K562 (cell line): ENCODE measurements around the gene ABLIM2. TPM values are rescaled to one million over a fixed set of nuclear protein-coding genes. Genes with fewer than 3 reads are reported as not detected.

Source experiments
- ATAC-seq: fragments of 200-7000 bp; cut with Tn5 transposase; 3 replicates; pipeline ENCODE4 v1.9.1; 2020; ENCODE audit warnings: moderate library complexity
- BruUV-seq: library from RNA; stranded (reverse); fragments of 400-500 nt; replicated peaks from 2 replicates; lab custom pipeline; 2021; lab: Mats Ljungman, UMichigan
- CTCF ChIA-PET: fragments of 300-600 bp; formaldehyde crosslinking; extraction: SDS; loops from one replicate; lab custom pipeline; 2021; ENCODE audit warnings: low intra/inter-chr PET ratio; lab: Yijun Ruan, JAX
- POLR2A ChIA-PET: fragments of 300-600, 350-650 bp; sonication (Branson Sonifier 250); formaldehyde crosslinking; extraction: SDS; loops from one replicate; lab custom pipeline; 2021; ENCODE audit warnings: antibody characterized with exemption, inconsistent platforms; lab: Yijun Ruan, JAX
- DNase-seq, 4 experiments: peaks; one replicate each; pipeline versions ENCODE4 v3.0.0 to v3.0.0-alpha.2; 2011 to 2018; ENCODE audit warnings: low spot score in 3 of 4, mixed read lengths in 3 of 4; ENCODE audit errors: extremely low read depth in 1 of 4
- FAIRE-seq: peaks from 2 replicates; lab custom pipeline; 2011; peaks lifted over from hg19 to GRCh38; lab: Jason Lieb, UNC
- H2AFZ ChIP-seq: 2 replicates; pipeline ENCODE4 v1.6.0; 2011; ENCODE audit warnings: low read depth, low read length, control low read depth, inconsistent platforms
- H3K27ac ChIP-seq: fragments of 200-600 bp; 3 replicates; pipeline ENCODE4 v1.8.0; 2011; ENCODE audit warnings: low read depth, mild to moderate bottlenecking, control low read depth, inconsistent platforms, low read length, moderate library complexity, mixed read lengths; ENCODE audit errors: extremely low read depth
- H3K27me3 ChIP-seq, 2 experiments: fragments of 300-600 bp in 1 of 2; 2 replicates in 1 of 2; 3 replicates in 1 of 2; pipeline versions ENCODE4 v1.6.0 to v1.8.0; 2011; ENCODE audit warnings: inconsistent platforms in 2 of 2, low read length in 2 of 2, mild to moderate bottlenecking in 1 of 2, mixed read lengths in 1 of 2, moderate library complexity in 1 of 2; ENCODE audit not compliant: control insufficient read depth in 2 of 2, insufficient read depth in 2 of 2
- H3K36me3 ChIP-seq: fragments of 300-600 bp; 3 replicates; pipeline ENCODE4 v1.8.0; 2011; ENCODE audit warnings: mild to moderate bottlenecking, low read length, inconsistent platforms; ENCODE audit not compliant: control insufficient read depth, insufficient read depth
- H3K4me1 ChIP-seq, 2 experiments: fragments of 200-600 bp in 1 of 2; replicated peaks in 1 of 2; 2 replicates in 1 of 2; 3 replicates in 1 of 2; pipeline versions ENCODE4 v1.5.1 to v1.8.0; 2011; ENCODE audit warnings: inconsistent platforms in 2 of 2, low read length in 2 of 2, mild to moderate bottlenecking in 1 of 2, mixed read lengths in 1 of 2, moderate library complexity in 1 of 2; ENCODE audit not compliant: control insufficient read depth in 2 of 2, insufficient read depth in 2 of 2
- H3K4me2 ChIP-seq: 2 replicates; pipeline ENCODE4 v1.6.1; 2011; ENCODE audit warnings: low read length, control low read depth, inconsistent platforms, mixed read lengths; ENCODE audit not compliant: insufficient read depth
- H3K4me3 ChIP-seq: fragments of 200-600 bp; sonication (generic), shearing (Covaris generic); 2 replicates; pipeline ENCODE4 v1.5.1; 2016; ENCODE audit warnings: control low read depth, inconsistent platforms
- H3K79me2 ChIP-seq: fragments of 200-600 bp; 3 replicates; pipeline ENCODE4 v1.8.0; 2011; ENCODE audit warnings: low read length, inconsistent platforms; ENCODE audit not compliant: control insufficient read depth, insufficient read depth
- H3K9ac ChIP-seq, 2 experiments: 2 replicates each; pipeline versions ENCODE4 v1.6.0 to v1.6.1; 2011; ENCODE audit warnings: low read depth in 2 of 2, low read length in 2 of 2, control low read depth in 1 of 2, inconsistent platforms in 1 of 2, mild to moderate bottlenecking in 1 of 2, mixed read lengths in 1 of 2; ENCODE audit not compliant: insufficient read depth in 1 of 2
- H3K9me1 ChIP-seq: one replicate; pipeline ENCODE4 v1.6.0; 2011; ENCODE audit warnings: inconsistent platforms, mild to moderate bottlenecking, low read length, moderate library complexity; ENCODE audit not compliant: control insufficient read depth, insufficient read depth
- H3K9me3 ChIP-seq: replicated peaks from 2 replicates; pipeline ENCODE4 v1.5.1; 2011; ENCODE audit warnings: low read depth, low read length, inconsistent platforms; ENCODE audit not compliant: control insufficient read depth, insufficient read depth
- H4K20me1 ChIP-seq: replicated peaks from 2 replicates; pipeline ENCODE4 v1.6.1; 2011; ENCODE audit warnings: low read length, inconsistent platforms, mixed read lengths; ENCODE audit not compliant: control insufficient read depth, insufficient read depth
- E2F4 ChIP-seq: sonication (generic); formaldehyde crosslinking; IDR thresholded peaks from 2 replicates; pipeline ENCODE4 v1.8.0; 2022; ENCODE audit warnings: mild to moderate bottlenecking, low read depth, missing genetic modification reagents
- GTF2E2 ChIP-seq: fragments of 200-800 bp; sonication (Bioruptor generic); IDR thresholded peaks from 2 replicates; pipeline ENCODE4 v1.6.1; 2016; ENCODE audit warnings: missing genetic modification characterization, missing compliant biosample characterization
- KDM1A ChIP-seq, 2 experiments: fragments of 450-650 bp; IDR thresholded peaks; 2 replicates each; pipeline ENCODE4 v1.6.1; 2016; ENCODE audit warnings: mild to moderate bottlenecking in 2 of 2
- NFYB ChIP-seq: IDR thresholded peaks from 2 replicates; pipeline ENCODE4 v1.6.1; 2011; ENCODE audit warnings: mild to moderate bottlenecking, moderate library complexity; ENCODE audit not compliant: insufficient read length; ENCODE audit errors: extremely low read depth
- RBM14 ChIP-seq: fragments of 200-400 bp; formaldehyde crosslinking; IDR thresholded peaks from 2 replicates; pipeline ENCODE4 v1.6.1; 2018; ENCODE audit warnings: low read depth, mild to moderate bottlenecking, low read length, moderate library complexity, borderline replicate concordance; ENCODE audit not compliant: insufficient read depth
- RBM25 ChIP-seq: fragments of 200-400 bp; formaldehyde crosslinking; IDR thresholded peaks from 2 replicates; pipeline ENCODE4 v1.6.1; 2018; ENCODE audit warnings: low read length, low read depth, moderate library complexity; ENCODE audit not compliant: severe bottlenecking
- ZFP36 ChIP-seq: fragments of 150-350 bp; IDR thresholded peaks from 2 replicates; pipeline ENCODE4 v1.6.1; 2018; ENCODE audit warnings: low read length, low read depth; ENCODE audit not compliant: partially characterized antibody
- ZNF695 ChIP-seq: fragments of 450-650 bp; formaldehyde crosslinking; IDR thresholded peaks from 2 replicates; pipeline ENCODE4 v1.4.0; 2020; ENCODE audit warnings: mild to moderate bottlenecking, moderate library complexity
- WGBS: fragments of 100-300 bp; shearing (Covaris generic); methylation state at CpG from one replicate; pipeline ENCODE4 v1.1.6; 2016; ENCODE audit warnings: low coverage, mixed read lengths; ENCODE audit not compliant: insufficient coverage; ENCODE audit errors: missing lambda C conversion rate; 5-methylcytosine and 5-hydroxymethylcytosine counted together
- in situ Hi-C: fragments of 300-500 bp; cut with MboI; formaldehyde crosslinking; loops from 4 replicates; pipeline ENCODE4 v1.15.0; 2018; ENCODE audit warnings: inconsistent platforms, mixed read lengths
- intact Hi-C: fragments of 100-400 bp; cut with micrococcal nuclease; formaldehyde crosslinking; loops from 2 replicates; pipeline ENCODE4 v1.14.2; 2022
- polyA plus RNA-seq, 8 experiments: library from polyadenylated mRNA; depleted of rRNA in 4 of 8; stranded (reverse) in 5 of 8; unstranded in 3 of 8; fragments of >200 nt; fragmentation: Nextera tagmentation in 2 of 8; fragmentation: Illumina TruSeq in 1 of 8; extraction: Ambion mirVana in 2 of 8; extraction: Trizol in 1 of 8; gene quantifications; 2 replicates each; pipeline versions ENCODE4 v1.2.1 to v1.2.3, GENCODE V29; 2011 to 2014; ENCODE audit warnings: inconsistent platforms in 1 of 8, missing spikeins in 1 of 8
- total RNA-seq, 7 experiments: library from RNA; depleted of rRNA in 6 of 7; stranded (reverse); fragments of >200 nt in 6 of 7; fragmentation: Illumina TruSeq in 2 of 7; extraction: Trizol in 2 of 7; gene quantifications; 2 replicates each; pipeline versions ENCODE4 v1.2.1 to v1.2.3, GENCODE V29; 2011 to 2021; ENCODE audit warnings: low replicate concordance in 1 of 7

Gene ABLIM2
- total and polyA plus RNA-seq, 9 of the 15 experiments (the other 6 are each of a cell fraction or from before 2014, with no cell fraction given): not detected

GRCh38 chr4:8077181-8078108, 81.2 kb downstream of the ABLIM2 start:
- Histone ChIP-seq H3K9ac (no peak overlapping the region), H4K20me1 (peaks cover 29% of the 10 kb centered on the region), H3K9me3 (no peaks in the 10 kb centered on the region), H3K27ac (no peak overlapping the region), H3K79me2 (no peaks in the 10 kb centered on the region), H3K27me3 (peaks cover 3 to 47% of the 10 kb centered on the region in 2 experiments; a peak in 3 of 5 replicates), H3K4me3 (no peak overlapping the region), H3K4me2 (no peak overlapping the region), H3K9me1 (no peaks in the 10 kb centered on the region), H3K4me1 (peaks cover 0 to 10% of the 10 kb centered on the region in 2 experiments; a peak in 4 of 5 replicates), H3K36me3 (no peaks in the 10 kb centered on the region), H2AFZ (no peak overlapping the region)
- POLR2A ChIA-PET: interaction anchor here (0.6 to 1.6 kb wide), 2 partner anchors 10 to 254 kb away, joined by 4 read pairs; no protein-coding TSS in a partner anchor
- no TSS peak for BruUV-seq
- TF ChIP-seq RBM14 (no peak), E2F4 (CRISPR knock-in tag) (no peak), GTF2E2 (tag) (no peak), ZNF695 (no peak), RBM25 (peak; percentile 55), ZFP36 (peak; percentile 85), NFYB (no peak), KDM1A (IDR thresholded peaks at IDR 0.05) (0 out of 4 replicates have a peak, but pooled peaks of 1 of the 2 experiments have one; percentile 16)
- in situ Hi-C loops: no loop called here
- DNase-seq: no peak
- 46% methylated on average over 22 of the region's 23 CpGs for WGBS
- FAIRE-seq: no peak
- ATAC-seq: no peak
- intact Hi-C loops: no loop called here
- CTCF ChIA-PET: no interaction called here
